GM18511 (cell line): ENCODE measurements around the gene SEZ6L.
"Not testable (repeated sequence)": the region's sequence is repeated elsewhere in the genome, so short reads cannot be mapped to it uniquely, and the experiment has no call there.

ENCODE experiments used
- ATAC-seq: cut with Tn5 transposase; IDR thresholded peaks from one replicate; pipeline ENCODE4 v1.9.1; 2021; ENCODE audit warnings: mild to moderate bottlenecking, moderate library complexity; ENCODE audit not compliant: unreplicated experiment

SEZ6L gene

DNA sequence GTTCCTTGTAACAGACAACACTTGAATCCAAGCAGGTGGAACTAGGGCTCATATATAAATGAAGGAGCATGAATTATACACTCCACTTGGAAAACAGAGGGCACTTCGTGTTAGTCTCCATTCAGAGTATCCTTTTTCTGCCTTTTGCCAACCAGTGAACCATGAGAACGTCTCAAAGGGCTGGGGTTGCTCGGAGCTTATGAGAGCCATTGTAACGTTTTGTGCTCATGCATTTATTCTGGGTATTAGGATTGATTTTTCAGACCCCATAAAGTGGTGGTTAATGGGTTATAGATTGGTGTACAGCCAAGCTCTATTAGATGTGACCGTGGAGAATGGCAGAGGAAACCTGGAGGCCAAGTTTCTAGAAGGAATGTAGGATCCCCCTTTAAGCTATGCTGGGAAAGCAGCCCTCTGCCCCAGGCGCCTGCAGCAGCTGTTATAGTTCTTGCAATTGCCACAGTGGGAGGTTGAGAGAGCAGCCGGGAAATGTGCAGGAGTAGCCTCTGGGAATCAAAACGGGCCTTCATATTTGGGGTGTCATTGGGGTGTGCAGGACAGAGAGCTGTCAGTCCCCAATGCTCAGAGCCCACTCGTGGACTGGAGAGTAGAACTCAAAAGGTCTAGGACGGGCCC is 205.2 kb downstream of the SEZ6L start:
- ATAC-seq = no peak

DNA sequence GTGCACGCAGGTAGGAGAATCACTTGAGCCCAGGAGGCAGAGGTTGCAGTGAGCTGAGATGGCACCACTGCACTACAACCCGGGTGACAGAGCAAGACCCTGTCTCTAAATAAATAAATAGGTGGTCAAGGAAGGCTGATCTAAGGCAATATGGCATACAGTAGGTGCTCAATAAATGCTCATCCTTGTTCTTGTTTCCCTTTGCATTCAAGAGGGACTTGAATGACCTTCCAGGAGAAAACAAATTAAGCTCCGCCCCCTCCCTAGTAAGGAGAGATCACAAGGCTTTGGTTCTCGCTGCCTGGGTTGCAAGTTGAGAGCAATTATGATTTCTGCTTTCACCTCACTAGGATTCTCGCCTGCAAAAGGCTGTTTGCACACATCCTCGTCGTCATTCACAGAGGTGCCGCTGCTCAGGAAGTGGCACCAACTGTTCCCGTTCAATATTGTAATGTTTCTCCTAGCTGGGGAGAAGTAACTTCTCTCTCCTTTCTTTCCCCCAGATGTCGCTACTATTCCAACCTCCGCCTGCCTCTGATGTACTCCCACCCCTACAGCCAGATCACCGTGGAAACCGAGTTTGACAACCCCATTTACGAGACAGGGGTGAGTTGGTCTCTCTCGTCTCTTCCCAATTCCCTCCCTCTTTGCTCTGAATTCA is 208.0 kb downstream of the SEZ6L start:
- no peak for ATAC-seq

DNA sequence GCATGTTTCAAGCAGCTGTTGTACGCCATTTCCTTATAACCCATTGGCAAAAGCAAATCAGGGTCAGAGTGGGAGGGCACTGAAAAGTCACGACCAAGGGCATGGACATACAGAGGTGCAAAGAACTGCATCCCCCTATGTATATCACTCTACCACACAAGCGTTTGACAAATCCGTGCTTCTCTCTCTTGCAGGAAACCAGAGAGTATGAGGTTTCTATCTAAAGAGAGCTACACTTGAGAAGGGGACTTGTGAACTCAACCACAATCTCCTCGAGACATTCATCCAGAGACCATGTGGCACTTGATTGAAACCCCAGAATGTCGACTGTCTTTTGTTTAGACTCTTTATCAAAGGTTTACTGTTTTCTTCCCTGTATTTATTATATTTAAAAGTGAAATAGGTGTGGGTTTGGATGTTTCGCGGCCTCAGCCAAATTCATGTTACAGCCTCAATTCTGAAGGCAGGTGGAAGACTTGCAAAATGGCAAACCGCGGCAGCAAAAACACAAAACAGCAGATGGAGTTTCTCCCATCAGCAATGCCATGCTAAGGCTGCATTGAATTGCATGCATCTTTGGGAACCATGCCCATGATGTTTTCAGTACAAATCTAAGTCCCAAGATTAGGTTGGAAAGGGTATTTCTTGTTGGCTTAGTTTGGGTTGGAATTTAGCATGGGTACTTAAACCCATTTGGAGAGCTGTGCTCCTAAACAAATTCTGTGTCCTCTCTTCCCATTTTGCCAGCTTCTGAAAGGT is 211.0 kb downstream of the SEZ6L start:
- no peak for ATAC-seq

DNA sequence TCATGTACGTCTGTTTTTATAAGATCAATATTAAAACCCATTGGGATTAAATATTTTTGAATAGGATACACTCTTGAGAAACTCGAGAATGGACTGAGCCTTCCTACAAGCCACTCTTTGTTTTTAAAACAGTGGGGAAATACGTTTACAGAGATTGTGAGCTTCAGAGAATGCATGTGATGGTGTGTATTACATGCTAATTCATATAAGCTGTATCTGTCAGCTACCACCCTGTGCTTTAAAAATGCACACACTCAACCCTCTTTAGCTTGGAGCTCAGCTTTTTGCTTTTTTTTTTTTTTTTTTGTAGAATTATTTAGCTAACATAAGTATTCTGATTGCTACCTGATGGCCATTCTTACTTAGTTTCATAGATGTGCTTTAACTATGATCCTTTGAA is 213.5 kb downstream of the SEZ6L start:
- ATAC-seq = no peak

DNA sequence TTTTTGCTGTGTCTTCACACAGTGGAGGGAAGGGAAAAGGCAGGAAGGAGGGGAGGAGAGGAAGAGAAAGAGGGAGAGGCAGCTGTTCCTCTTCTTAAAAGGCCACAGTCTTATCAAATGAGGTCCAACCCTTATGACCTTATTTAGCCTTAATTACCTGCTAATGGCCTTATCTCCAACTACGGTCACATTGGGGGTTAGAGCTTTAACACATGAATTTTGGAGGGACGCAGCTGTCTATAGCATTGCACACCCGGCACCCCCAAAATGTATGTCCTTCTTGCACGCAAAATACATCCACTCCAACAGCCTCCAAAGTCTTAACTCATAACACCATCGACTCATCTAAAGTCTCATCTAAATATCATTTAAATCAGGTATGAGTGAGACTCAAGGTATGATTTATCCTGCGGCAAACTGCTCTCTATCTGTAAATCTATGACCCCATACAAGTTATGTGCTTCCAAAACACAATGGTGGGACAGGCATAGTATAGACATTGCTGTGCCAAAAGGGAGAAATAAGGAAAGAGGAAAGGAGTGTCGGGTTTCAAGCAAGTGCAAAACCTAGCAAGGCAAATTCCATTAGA is 214.8 kb downstream of the SEZ6L start:
- ATAC-seq = no peak

DNA sequence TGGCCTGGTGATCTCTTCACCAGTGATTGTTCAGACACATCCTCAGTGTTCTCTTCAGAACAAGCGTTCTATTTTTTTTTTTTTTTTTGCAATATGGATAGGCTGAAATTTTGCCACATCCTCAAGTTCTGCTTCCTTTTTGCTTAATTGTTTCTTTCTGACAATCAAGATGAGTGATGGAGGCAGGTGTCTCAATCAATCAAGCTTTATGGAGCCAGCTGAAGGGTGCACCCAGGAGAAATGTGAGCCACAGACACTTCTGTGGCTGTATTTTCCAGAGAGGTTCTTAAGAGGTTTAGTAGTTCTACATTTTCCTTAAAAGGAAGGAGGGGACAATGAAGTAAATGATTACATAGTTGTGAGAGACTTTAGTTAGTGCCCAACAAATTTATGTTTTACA is 215.9 kb downstream of the SEZ6L start:
- ATAC-seq = no peak

DNA sequence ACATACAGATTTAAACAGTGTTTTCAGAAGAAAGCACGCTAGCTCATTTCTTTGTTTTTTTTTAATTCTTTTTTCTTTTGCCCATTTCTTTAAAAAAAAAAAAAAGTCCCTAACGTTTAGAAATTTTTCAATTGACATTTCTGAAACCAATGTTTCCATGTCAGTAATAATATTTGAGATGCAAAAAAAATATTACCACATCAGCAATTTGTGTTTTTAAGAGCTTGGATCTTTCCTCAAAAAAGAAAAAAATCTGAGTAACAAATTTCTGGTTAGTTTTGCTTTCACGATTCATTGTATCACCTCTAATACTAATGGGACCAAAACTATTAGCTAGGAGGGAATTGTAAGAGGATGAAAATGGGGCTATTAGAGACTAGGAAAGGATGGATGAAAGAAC is 219.9 kb downstream of the SEZ6L start:
- ATAC-seq = no peak

DNA sequence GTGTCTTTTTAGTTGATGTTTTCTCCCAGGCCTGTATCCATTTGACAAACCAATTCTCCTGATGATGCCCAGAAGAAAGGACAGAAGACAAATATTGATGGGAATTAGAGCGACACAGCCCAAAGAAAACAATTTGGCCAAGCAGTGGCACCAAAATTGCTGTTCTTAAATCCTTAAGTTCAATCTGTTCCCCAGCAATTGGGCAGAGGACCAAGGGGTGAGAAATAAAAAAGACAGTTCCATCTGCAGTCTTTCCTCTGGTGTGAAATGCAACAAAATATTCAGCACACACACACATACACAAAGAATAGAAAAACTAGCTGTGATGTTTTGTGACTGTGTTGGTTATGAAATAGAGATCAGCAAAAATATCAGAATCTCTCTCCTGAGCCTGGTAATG is 221.8 kb downstream of the SEZ6L start:
- ATAC-seq = no peak

DNA sequence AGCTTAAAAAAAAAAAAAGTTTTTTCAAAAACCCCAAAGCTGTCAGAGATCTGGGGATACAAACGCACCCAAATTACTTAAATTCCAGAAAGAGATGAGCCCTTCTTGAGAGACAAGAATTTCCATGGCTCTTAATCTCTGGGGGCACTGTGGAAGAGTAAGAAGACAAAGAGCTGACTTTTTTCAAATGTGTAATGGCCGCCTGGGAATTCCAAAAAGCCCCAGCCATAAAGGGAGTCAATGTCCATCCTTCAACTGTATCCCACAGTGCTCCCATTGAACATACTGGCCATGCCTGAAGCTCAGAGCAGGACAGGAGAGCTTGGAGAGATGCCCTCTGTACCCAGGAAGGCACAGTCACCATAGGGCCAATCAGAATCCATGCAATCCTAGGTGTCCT is 222.4 kb downstream of the SEZ6L start:
- no peak for ATAC-seq

DNA sequence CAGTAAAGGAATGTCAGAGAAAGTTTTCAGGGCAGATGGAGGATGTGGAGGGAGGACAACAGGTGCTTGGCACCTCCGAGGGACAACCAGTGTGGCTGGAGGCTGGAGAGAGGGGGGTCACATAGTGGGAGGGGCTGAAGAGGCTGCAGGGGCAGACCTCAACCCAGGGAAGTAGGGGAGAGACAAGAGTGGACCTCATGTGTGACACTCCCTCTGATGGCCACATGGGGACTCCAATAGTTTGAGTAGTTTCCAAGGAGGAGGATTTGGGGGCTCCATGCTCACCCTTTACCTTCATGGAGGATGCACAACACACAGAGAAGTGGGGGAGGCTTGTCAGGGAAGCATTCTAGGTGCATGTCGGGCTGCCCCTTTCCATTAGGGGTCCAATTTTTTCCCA is 224.7 kb downstream of the SEZ6L start:
- no peak for ATAC-seq

DNA sequence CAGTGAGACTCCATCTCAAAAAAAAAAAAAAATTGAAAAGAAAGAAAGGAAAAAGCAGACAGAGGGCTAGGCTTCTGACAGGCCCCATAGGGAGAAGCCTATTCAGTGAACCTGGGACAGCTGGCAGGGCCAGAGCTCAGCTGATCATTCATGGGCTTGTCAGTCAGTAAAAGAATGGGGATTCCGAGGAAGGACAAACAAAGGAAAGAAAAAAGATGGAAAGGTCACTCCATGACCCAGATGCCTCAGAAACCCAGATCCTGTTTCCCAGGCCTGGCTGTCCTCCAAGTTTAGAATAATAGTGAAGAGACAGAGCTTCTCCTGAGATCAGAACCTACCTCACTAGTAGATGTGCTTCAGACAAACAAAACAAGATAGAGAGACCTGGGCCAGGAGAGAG is 225.5 kb downstream of the SEZ6L start:
- ATAC-seq = no peak

DNA sequence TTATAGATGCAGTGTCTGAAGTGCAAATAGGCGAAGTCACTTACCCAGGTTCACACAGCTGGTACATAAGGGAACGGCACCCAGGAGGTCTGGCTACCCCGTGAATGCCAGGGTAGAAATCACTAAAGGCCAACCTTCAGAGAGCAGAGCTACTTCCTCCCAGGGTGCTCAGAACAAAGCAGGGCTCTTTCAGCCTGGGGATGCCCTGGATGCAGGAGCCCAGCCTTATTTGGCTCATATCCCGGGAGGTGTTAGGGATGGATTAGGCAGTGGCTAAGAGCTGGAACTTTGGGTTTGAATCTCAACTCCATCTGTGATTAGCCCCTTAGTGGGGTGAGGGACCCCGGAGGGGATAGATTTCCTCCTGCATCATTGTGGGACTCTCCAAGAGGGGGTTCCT is 226.7 kb downstream of the SEZ6L start:
- no peak for ATAC-seq

DNA sequence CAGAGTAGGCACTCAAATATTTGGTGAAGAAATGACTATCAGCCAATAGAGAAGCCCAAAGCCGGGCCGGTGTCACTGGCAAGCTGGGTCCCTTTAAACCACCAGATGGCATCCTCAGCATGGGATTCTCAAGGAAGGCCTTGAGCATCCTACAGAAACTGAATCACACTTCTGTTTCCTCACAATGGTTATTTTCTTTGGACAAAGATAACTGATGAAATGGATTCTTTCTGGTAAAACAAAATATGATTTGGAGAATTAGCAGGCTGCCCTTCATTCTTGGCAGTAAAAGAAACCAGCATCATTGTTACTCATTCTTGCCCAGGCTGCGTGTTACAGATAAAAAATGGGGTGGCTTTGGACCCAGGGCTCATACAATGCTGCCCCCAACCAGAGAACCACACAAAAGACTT is 229.5 kb downstream of the SEZ6L start:
- no peak for ATAC-seq

DNA sequence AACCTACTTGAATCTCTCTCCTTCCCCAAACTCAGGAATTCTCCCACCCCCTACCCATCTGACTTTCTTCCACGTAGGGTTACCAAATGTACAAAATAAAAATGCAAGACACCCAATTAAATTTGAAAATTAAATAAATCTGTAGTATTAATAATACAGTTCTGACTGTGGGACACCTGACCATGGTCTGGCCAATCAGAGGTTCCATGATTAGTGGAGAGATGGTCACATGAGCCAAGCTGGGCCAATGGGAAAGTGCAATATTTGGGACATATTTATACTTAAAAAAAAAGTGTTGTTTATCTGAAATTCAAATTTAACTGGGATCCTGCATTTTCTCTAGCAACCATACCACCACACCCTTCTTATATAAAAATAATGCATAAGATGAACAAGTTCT is 230.0 kb downstream of the SEZ6L start:
- no peak for ATAC-seq

DNA sequence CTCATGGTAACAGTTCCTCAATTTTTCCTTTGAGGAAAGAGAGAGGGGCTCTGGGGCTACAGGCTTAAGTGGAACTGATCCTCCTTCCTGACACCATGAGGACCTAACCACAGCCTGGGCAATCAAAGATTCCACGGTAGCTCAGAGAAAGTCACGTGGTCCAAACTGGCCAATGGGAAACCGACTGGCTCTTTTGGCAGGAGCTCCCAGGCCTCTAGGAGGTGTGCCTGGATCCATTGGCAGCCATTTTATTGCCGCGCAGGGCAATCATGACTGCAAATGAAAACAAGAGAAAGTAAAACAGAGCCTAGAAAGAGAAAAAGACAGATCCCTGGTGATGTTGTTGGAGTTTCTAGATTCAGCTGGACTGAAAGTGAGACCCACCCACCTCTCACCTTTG is 232.5 kb downstream of the SEZ6L start:
- no peak for ATAC-seq

DNA sequence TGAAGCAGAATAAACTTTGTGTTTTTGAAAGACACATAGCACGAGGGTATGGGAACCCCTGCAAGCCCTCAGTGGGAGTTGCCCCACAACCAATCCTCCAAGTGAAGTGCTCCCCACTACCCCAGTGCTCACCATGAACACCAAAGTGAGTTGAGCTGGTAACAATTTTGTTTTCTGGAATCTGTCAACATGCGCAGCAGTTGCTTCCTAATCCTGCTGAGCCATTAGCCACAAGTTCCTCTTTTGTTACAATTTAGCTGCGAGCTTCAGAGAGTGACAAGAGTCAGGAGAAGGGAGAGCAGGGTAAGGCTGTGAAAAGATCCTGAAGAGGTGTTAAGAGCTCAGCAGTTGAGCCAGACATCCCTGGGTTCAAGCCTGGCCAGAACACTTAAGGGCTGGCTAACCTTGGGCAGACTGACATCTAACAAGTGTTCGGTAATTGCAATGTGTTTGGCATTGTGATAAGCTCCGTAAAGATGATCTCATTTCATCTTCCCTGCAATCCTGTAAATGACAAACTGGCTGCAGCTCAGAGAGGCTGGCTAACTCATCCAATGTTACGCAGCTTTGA is 235.7 kb downstream of the SEZ6L start:
- no peak for ATAC-seq

DNA sequence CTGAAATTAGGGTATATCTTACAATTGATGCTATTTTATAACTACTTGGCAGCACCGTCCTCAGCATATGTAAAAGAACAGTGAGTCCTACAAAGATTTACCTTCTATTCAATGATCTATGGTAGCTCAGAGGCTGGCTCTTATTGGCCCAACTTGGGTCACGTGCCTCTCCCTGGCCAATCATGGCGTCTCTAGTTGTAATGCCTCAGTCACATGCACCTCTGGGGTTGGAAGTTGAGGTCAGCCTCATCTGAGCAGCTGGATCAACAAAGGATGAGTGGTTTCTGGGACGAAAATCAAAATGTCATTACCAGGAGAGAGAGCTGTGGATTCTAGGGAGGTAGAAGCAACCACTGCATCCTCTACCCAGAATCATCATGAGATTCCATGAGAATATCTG is 236.9 kb downstream of the SEZ6L start:
- no peak for ATAC-seq

DNA sequence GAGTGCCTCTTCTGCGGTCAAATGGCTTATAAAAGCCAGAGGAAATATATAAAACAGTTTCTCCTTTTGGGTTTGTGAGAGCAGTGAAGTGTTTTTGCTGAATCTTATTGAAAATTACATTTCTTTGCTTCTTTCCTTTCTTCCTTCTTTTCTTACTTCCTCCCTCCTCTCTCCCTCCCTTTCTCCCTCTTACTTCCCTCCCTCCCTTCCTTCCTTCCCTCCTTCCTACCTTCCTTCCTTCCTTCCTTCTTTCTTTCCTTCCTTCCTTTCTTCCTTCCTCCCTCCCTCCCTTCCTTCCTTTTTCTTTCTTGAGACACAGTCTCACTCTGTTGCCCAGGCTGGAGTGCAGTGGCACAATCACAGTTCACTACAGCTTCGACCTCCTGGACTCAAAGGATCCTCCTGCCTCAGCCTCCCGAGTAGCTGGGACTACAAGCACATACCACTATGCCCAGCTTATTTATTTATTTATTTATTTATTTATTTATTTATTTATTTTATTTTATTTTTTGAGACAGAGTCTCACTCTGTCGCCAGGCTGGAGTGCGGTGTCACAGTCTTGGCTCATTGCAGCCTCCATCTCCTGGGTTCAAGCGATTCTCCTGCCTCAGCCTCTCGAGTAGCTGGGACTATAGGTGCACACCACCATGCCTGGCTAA is 239.4 kb downstream of the SEZ6L start:
- not testable (repeated sequence) for ATAC-seq

DNA sequence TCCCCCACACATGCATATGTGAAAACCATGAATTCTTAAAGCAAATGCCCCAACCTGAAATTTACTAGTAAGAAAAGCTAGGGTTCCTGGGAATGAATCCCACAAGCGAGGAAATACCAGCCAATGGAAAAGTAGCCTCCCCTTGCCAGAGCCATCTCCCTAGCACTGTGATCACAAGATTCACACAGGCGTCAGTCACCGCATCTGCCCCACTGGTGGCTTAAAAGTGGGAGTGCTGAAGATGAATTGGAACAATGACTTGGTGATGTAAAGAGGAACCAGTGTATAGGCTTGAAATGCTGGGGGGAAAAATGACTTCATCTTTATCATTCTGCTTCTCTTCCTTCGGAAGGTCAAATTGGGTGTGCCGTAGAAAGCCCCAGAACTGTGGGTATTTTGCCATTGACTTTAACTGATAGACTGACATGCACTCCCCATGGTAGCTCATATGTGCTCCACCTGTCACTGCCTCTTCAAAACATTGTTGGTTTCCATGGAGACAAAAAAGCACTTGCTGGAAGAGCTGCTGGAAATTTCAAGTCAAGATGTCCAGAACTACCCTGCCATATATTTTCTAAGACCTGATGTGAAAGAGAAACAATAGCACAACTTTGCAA is 240.6 kb downstream of the SEZ6L start:
- ATAC-seq = no peak

DNA sequence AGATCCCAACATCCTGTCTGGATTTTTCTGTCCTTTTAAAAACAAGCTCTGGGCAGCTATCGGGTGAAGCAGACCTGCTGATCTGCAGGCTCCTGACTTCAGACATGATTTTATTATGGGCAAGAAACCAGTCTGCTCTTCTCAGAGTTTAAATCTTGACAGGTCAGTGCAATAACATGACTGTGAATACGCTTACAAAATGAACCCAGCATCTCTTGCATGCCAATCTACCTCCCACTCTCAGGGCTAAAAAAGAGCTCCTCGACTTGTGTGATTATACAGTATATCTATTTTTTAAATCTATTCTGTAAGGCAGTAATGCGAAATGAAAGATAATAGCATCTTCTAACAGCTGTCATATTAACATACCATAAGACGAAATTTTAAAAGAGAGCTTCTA is 241.1 kb downstream of the SEZ6L start:
- ATAC-seq = no peak

DNA sequence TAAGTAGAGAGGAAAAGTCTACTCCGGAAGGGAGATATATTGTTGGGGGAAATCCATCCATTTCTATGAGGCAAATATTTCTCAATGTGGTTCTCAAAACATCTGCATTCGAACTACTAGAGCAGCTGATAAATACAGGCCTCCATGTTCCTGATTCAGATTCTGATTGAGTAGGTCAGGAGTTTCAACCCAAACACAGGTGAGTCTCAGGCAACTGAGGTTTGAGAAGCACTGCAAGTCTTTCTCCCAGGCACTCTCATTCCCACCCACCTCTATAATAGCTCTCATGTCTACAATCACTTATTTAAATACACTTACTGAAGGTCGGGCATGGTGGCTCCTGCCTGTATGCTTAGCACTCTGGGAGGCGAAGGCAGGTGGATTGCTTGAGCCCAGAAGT is 245.1 kb downstream of the SEZ6L start:
- no peak for ATAC-seq
